ENCODE data around the gene DGKI.

GRCh38 chr7:137685433-137686164 is 161.2 kb downstream of the DGKI start:
- TF ChIP-seq GATA2 (IDR thresholded peaks at IDR 0.05; ENCODE audit: low read depth, low read length) (no peak), GATA3 (IDR thresholded peaks at IDR 0.05; ENCODE audit: low read depth, low read length) (no peak)

Data from SH-SY5Y (cell line).